NCI-H446 (cell line): ENCODE results near the gene DYNC2H1.
"Not testable (repeated sequence)": the region's sequence is repeated elsewhere in the genome, so short reads cannot be mapped to it uniquely, and the experiment has no call there.

ENCODE experiments used
- DNase-seq, 2 experiments: peaks; one replicate each; lab custom pipeline; 2025; lab: John Stamatoyannopoulos, UW

The DYNC2H1 gene

DNA sequence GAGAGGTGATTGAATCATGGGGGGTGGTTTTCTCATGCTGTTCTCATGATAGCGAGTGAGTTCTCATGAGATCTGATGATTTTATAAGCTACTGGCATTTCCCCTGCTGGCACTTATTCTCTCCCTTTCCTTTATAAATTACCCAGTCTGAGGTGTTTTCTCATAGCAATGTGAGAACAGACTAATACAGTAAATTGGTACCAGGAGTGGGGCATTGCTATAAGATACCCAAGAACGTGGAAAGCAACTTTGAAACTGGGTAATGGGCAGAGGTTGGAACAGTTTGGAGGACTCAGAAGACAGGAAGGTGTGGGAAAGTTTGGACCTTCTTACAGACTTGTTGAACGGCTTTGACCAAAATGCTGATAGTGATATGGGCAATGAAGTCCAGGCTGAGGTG is 265.0 kb downstream of the DYNC2H1 start:
- DNase-seq = not testable (repeated sequence)

- DNase-seq = no peak
Measured at GRCh38 chr11:103378931-103379330, 269.7 kb downstream of the DYNC2H1 start.

GRCh38 chr11:103380031-103380430 is 270.8 kb downstream of the DYNC2H1 start:
- DNase-seq = no peak

DNA sequence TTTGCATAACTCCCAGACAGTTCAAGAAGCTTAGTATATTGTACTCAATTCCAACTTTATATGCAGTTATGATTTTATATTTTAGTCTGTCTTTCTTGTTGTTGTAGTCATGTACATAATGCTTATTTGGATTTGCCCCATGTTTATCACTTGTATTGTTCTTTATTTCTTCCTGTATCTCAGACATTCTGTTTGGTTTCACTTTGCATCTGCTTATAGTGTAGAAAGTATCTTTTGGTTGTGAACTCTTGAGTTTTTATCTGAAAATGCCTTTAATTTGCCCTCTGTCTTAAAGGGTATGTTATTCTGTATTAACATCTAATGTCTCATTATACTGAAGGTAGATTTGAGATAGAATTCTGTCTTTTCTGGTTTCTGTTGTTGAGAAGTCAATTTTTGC is 275.4 kb downstream of the DYNC2H1 start:
- DNase-seq = no peak

DNA sequence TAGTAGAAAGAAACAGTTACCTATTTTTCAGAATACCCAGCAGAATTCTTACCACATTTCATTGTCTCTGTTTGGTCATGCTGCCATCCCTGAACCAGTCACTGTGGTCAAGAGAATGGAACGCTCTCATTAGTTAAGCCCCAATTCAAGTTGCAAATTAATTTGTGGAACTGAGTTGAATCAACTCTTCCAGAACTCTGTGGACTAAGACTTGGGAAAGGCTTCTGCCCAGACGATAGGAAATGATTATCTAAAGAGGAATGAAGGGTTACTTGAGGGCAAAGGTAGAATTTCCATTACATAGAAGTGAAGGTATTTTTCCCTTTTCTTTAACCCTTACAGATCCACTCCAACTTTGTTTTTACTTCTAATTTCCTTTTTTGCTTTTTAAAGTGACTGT is 286.4 kb downstream of the DYNC2H1 start:
- no peak for DNase-seq

DNA sequence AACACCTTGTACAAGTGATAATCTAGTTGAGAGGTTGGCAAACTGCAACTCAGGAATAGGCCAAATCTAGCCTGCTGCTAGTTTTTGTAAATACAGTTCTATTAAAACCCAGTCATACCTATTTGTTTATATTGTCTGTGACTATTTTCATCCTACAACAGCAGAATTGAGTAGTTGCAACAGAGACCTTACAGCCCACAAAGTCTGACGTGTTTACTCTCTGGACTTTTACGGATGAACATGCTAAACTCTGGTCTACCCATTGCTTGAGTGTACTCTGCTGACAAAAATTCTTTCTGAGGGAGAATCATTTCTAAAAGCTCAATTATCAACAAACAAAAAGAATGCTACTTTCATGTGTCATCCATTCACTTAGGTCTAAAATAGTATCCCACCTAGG is 287.0 kb downstream of the DYNC2H1 start:
- no peak for DNase-seq

- DNase-seq = no peak
Measured at GRCh38 chr11:103397369-103397768, 288.1 kb downstream of the DYNC2H1 start.

DNA sequence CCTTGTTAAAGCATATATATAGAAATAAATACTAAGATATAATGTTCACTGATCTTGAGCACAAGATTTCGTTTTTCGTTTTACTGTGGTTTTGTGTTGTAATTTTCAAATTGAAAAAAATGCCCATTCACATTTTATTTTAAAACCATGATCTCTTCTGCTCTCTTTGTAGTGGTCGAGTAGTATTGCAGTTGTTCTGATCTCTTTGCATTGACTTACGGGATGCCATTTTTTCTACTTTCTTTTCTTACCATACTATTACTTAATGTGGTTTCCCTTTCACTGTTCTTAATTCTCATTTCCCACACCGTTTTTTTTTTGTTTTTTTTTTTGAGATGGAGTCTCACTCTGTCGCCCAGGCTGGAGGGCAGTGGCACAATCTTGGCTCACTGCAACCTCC is 289.6 kb downstream of the DYNC2H1 start:
- DNase-seq = no peak

DNA sequence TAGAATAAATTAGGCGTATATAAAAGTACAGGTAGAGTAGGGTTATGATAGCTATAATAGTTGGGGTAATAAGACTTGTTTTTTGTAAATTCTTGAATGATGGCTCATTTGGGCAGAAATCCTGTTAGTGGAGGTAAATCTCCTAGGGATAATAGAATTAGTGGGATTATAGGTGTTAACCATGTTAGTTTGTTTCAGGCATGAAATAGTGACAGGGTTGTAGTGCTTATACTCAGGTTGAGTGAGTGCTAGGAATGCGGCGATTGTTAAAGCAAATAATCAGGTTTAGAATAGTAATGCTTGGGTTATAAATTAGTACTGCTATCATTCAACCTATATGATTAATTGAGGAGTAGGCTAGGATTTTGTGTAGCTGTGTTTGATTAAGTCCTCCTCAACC is 297.1 kb downstream of the DYNC2H1 start:
- DNase-seq = no peak

GRCh38 chr11:103407641-103408040 is 298.4 kb downstream of the DYNC2H1 start:
- DNase-seq = no peak

GRCh38 chr11:103413266-103413888 is 304.2 kb downstream of the DYNC2H1 start:
- DNase-seq = no peak

DNA sequence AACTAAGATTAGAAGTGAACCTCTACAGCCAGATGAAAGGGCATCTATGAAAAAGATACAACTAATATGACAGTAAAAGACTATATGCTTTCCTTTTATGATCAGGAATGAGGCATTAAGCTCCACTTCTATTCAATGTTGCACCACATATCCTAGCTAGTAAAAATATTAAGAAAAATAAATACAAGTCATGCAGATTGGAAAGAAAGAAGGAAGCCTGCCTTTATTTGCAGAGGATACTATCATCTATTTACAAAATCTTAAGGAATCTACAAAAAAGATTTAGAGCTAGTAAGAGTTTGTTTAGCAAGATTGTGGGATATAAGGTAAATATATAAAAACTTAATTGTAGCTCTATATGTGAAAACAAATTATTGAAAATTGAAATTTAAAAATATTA is 308.8 kb downstream of the DYNC2H1 start:
- DNase-seq = no peak

- DNase-seq = no peak
Measured at GRCh38 chr11:103420593-103420992, 311.4 kb downstream of the DYNC2H1 start.

DNA sequence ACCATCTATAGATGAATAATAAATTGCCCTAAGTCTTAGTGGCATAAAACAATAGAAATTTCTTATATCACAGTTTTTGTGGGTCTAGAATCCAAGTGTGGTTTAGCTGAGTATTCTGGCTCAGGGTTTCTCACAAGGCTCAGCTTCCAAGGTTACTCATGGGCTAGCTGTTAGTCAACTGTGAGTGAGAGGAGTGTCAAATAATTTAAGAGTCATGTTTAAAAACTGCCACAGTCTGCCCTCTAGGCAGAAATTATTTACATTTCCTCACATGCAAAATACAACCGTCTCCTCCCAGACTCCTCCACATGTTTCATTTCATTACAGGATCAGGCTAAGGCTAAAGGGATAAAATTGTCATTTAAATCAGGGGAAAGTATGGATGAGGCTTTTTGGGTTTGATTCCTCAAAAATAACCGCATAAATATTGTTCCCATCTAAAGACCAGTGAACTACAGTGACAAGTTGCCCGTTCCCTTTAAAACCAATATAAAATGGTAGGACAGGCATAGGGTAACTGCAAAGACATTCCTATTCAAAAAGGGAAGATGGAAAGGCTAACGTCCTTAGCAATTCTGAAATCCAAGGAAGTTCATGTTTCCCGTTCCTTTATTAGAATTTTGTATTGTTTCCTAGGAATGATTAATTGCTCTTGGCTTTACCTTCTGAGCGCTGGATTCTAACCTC is 324.3 kb downstream of the DYNC2H1 start:
- no peak for DNase-seq

DNA sequence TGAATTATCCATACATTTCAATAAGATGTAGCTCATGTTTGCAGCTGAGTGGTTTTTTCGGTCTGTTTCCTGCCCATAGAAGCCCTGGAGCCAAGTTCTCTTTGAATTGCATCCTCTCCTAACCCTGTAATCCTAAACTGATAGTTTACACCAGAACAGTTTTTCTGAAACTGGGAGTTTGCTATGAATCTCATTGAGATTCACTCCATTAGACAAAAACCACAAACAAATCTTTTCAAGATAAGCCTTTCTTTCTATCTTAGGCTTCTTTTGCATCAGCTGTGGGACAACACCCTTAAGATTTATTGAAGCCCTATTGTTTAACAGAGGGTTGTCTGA is 324.8 kb downstream of the DYNC2H1 start:
- no peak for DNase-seq

- no peak for DNase-seq
Measured at GRCh38 chr11:103436131-103436770, 327.0 kb downstream of the DYNC2H1 start.

GRCh38 chr11:103441021-103441420 is 331.8 kb downstream of the DYNC2H1 start:
- DNase-seq = no peak

DNA sequence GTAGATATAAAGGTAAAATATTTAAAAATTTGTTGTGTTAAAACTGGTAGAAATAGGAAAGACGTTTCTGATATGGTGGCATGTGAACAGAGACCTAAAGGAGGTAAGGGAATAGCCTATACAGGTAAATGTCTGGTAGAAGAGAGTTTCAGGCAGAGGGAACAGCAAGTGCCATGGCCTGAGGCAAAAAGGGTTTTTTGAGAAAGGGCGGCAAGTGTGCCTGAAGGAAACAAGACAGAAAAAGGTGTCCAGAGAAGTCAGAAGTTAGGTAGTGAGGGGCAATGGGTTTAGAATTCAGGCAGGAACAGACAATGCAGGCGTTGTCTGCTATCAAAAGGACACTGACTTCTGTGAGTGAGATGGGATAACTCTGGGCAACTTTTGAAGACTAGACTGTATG is 339.7 kb downstream of the DYNC2H1 start:
- DNase-seq = no peak

- no peak for DNase-seq
Measured at GRCh38 chr11:103450241-103450640, 341.0 kb downstream of the DYNC2H1 start.

GRCh38 chr11:103453126-103453525 is 343.9 kb downstream of the DYNC2H1 start:
- DNase-seq = no peak

- no peak for DNase-seq
Measured at GRCh38 chr11:103453915-103454709, 344.9 kb downstream of the DYNC2H1 start.

GRCh38 chr11:103464420-103464819 is 355.2 kb downstream of the DYNC2H1 start:
- DNase-seq = no peak
